Astrocyte of the hippocampus (primary cell): ENCODE data around the gene SLC39A3.

Experiments used
- DNase-seq: peaks from one replicate; pipeline ENCODE4 v3.0.0; 2011; ENCODE audit warnings: low read depth, low spot score

Gene SLC39A3

GRCh38 chr19:2739602-2740313 lies at the start of gene SLC39A3:
SLC39A3 (minus strand) TSS chr19:2740017; CDS start chr19:2737257, 2,760 bp downstream.
- peak; percentile 99 for DNase-seq

GRCh38 chr19:2788237-2788636 lies 48.4 kb upstream of the SLC39A3 start:
- DNase-seq = no peak

DNA sequence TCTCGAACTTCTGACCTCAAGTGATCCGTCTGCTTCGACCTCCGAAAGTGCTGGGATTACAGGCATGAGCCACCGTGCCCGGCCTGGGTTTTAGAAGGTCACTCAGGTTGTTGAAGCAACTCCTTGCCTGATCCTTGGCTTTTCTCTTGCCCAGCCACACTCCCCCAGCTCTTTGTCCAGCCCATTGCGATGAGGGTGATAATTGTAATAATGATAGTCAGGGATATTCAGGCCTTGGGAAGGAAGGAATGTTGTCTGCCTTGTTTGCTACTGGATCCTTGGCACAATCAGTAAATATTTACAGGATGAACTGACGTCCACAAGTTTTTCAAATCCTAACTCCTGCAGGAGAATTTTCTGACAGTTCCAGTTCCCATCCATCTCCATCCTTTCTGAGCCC lies 47.3 kb upstream of the SLC39A3 start:
- DNase-seq = no peak

DNA sequence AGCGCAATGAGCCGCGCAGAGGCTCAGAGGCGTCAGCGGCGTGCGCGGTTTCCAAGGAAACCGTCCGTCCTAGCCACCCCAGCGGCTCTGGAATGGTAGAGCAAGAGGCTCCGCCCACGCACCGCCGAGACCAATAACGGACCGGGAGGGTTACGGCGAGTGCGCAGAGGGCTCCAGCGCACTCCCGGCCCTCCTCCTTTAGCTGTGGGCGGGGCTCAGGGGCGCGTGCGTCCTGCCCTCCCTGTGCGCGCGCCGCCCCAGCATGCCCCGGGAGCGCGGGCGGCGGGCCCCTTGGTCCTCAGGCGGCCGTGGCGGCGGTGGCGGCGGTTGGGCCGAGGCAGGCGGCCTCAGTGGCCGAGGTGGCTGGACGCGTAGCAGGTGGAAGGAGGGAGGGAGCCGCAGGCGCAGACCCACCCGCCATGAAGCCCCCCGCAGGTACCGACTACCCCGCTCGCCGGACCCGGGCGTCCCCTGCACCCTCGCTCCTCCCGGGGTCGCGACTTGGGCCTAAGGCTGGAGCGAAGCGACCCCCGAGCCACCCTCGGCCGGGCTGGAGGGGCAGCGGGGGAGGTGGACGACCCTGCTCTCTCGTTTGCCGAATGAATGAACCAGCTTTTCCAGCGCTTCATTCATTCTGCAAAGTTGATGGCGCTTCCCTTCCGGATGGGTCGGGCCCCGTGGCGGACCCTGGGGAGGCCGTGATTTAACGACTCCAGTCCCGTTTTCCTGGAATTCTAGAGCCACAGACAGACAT lies 45.6 kb upstream of the SLC39A3 start, which contains the start of gene THOP1:
TSS of gene THOP1 (plus strand) at position 260 of the 754 bp plus-strand sequence. CDS start at position 420, 160 bp downstream.
- peak; percentile 100 for DNase-seq

- DNase-seq = no peak
Observed at GRCh38 chr19:2783781-2784145, 43.9 kb upstream of the SLC39A3 start.

GRCh38 chr19:2782936-2783780 lies 43.3 kb upstream of the SLC39A3 start, which contains the start of gene SGTA:
SGTA (minus strand) TSS chr19:2783273; CDS start chr19:2769068, 14,205 bp downstream.
- peak; percentile 99 for DNase-seq

DNA sequence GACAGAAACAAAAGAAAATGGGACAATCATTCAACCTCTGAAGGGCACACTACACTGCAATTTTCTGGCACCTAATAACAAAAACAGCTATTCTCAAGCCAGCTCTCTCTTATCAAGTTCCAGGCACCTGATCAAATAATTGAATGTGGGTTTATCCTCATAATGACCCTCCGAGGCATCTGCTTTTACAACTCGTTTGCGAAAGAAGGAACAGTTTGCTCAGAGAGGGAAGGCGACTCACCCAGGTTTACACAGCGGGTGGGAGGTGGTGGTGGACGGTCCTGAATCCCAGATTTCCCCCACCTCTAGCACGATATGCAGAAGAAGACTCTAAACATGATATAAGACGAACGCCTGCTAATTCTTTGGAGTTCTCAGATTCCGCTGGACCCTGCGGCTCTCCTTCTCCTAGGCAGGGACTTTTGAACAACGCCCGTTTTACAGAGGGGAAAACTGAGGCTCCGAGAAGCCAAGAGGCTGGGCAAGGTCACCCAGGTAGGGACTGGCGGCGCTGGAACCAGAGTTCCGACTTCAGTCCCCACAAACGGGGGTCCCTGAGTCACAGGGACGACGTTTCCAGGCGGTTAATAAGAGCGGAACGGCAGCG lies 42.6 kb upstream of the SLC39A3 start:
- no peak for DNase-seq

GRCh38 chr19:2780284-2780683 lies 40.5 kb upstream of the SLC39A3 start:
- DNase-seq = no peak

DNA sequence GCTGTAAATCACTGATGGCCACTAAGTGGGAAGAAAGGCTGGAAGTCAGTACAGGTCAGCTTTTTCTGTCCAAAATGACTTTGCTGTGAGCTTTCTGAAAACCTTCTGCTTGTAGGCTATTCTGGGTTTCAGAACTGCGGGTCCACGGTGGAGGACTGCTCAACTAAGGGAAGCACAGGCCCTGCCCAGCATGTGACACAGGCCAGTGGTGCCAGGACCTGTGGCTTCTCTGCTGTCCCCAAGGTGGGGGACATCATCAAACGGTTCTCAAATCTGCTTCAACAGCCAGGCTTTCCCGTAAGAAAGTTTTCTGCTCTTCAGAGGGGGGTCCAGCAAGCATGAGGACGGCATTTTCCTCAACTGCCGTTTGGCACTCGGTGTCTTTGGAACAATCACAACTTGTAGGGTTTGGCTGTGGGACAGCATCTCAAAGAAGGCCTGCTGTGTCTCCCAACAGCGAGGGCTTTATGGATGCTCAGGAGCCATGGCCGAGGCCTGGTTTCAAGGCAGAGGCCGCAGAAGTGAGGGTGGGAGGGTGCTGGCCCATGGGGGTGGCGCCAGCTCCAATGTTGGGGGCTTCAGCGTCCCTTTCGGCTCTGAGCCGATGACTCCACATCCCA lies 39.4 kb upstream of the SLC39A3 start:
- DNase-seq = no peak

GRCh38 chr19:2777952-2778683 lies 38.3 kb upstream of the SLC39A3 start:
- no peak for DNase-seq

- DNase-seq = peak; percentile 69
Observed at GRCh38 chr19:2775556-2776430, 36.0 kb upstream of the SLC39A3 start.

- no peak for DNase-seq
Observed at GRCh38 chr19:2774953-2775555, 35.2 kb upstream of the SLC39A3 start.

DNA sequence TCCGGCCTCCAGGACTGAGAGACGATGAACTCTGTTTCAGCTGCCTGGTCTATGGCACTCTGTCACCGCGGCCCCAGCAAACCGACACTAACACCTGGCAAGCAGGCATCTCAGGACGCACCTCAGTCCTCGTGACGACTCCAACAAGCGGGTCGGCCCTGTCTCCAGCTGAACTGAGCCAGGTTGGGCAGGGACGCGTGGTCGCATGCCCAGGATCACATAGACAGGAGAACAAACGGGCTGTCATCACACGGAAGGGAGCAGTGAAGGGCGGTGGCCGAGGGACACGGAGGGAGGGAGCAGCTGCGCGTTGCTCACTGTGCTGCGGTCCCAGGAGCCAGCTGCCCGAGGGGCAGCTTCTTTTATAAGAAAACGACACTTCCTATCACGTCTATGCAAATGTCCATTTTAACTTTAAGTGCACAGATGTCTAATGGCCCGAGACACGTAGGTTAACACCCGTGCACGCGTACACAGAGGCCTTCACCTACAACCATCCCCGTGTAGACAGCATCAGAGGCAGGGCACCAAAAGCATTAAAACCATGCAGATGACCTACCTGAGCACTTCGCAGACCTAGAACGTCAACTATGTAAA lies 34.4 kb upstream of the SLC39A3 start:
- DNase-seq = no peak

DNA sequence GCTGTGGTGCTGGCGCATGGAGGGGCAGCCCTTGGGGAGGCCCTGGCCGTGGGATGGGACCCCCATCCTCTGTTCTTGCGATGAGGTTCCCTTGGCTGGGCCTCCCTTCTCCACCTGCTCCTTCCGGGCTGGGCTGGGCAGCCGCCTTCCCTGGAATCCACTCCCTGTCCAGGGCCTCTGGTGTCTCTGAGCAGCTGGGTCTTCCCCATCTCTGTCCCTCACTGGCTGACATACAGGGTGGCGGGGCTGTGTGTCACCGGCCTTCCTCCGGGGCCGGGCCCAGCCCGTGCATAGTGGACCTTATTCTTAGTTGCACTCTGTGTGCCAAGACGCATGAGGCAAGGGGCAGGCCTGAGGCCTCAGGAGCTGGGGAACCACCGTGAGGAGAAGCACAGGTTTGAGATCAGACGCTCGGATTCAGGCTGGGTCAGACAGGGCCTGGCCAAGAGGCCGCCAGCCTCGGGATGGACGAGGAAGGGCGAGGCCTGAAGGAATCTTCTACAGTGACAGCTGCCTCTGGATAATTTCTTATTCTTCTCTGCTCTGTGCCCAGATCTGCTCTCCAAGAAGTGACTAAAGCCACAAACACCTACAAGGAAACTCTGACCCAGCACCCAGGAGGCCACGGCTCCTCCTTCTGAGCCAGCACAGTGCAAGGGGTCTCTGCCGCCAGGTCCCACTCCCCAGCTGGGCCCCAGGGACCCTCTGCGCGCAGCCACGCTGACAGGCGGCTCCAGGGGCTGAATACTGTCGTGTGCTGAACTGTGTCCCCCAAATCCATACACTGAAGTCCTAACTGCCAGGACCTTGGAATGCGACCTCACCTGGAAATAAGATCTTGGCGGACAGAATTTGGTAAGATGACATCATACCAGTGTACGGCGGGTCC lies 32.2 kb upstream of the SLC39A3 start:
- no peak for DNase-seq

DNA sequence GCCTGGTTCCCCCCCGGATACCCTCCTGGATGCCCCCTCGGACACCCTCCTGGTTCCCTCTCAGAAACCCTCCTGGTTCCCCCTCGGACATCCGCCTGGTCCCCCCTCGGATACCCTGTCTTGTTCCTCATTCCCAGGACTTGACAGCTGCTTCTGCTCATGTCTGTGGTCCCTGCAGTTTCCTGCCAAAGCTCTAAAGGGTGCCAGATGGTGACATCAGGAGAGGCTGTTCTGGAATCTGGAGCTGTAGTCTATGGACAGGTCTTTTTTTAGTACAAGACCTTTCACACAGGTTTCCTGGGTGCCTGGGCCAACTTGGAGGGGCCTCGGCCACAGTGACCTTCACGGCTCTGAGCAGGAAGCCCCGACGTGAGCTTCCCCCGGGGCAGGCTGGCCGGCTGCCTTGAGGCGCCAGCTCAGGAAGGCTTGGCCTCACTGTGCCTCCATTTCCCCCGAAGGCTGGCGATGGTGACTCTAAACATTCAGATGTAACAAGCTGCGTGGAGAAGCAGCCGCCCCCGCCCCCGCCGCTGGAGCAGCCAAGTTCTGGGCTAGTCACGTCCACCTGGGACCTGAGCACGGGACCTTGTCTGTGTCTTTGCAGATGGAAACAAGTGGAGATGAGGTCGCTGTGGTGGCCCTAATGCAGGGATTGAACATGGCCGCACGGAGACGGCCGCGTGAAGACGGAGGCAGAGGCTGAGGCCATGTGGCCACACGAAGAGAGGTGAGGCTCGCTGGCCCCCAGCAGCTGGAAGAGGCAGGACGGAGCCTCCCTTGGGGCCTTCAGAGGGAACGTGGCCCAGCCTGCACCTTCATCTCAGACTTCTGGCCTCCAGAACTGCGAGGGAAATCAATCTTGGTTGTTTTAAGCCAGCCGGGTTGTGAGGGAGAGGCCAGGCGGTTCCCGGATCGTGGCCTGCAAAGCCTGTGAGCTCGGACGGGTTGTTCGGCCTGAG lies 30.5 kb upstream of the SLC39A3 start:
- DNase-seq = peak; percentile 17

DNA sequence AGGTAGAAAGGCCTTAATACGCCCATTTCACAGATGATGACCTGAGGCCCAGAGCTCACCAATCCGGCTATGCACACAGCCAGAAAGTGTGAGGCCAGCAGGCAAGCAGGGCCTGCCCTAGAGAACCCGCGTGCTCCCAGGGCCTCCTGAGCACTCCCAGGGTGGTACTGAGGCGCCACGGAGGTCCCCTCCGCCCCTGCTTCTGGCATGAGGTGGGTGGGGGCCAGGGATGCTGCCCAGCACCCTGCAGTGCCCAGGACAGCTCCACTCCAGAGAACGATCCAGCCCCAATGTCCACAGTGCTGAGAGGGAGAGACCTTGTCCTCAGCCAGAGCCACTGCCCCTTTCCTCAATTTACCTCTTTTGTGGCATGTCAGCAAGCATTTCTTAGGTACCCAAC lies 29.4 kb upstream of the SLC39A3 start:
- no peak for DNase-seq
